Measurements from ENCODE around the gene C1GALT1C1.
"Not testable (repeated sequence)": the region's sequence is repeated elsewhere in the genome, so short reads cannot be mapped to it uniquely, and the experiment has no call there.

The C1GALT1C1 gene

DNA sequence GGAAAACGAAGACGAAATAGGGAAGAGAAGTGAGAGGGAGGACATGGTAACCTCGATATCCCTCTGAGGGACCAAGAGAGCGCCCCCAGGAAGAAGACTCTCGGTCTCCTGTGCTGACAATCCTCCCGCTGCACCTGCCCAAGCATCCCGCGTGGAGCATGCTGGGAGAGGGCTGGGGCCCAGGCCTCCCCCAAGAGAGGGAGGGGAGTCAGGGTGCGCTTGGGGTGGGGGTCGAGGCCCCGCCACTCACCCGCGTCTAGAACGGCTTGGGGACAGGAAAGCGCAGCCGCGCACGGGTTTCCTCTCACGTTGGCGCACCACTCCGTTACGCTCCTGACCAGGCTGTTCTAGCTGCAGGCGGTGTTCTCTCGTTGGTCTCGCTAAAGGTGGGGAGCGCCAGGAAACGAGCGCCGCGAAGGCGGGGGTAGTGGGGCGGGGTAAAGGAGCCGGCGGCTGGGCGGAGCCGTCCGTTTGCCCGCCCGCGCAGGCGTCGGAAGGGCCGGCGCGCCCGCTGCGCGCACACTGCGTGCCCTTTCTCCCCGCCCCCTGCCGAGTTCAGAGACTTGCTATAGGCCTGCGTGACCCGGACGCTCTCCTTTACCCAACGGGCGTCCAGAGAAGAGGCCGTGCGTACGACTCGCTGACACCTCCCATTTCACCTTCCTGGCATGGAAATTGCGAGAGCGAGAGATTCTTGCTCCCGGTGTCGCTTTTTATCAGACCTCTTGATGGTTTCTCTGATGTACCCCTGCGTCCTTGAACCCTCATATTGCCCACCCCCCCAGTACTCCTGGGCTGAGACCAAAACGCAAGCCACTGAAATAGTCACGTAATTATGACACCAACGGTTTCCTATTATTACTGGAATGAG, at the start of gene C1GALT1C1:
C1GALT1C1 (minus strand) TSS at position 388 of the 871 bp plus-strand sequence. CDS start 2,888 bp downstream, outside the sequence.
- no peak for TF ChIP-seq FOXA1 (IDR thresholded peaks at IDR 0.05)
- peak; percentile 53 for TF ChIP-seq L3MBTL2 (conservative IDR thresholded peaks at IDR 0.05)
- TF ChIP-seq ARNT (IDR thresholded peaks at IDR 0.05), result no peak
- TF ChIP-seq CTBP1 (IDR thresholded peaks at IDR 0.05; ENCODE audit: borderline replicate concordance), result peak; percentile 49; the same call in 1 of the 2 replicates
- no peak for TF ChIP-seq ELF4 (IDR thresholded peaks at IDR 0.05)
- TF ChIP-seq, protein P1, sequence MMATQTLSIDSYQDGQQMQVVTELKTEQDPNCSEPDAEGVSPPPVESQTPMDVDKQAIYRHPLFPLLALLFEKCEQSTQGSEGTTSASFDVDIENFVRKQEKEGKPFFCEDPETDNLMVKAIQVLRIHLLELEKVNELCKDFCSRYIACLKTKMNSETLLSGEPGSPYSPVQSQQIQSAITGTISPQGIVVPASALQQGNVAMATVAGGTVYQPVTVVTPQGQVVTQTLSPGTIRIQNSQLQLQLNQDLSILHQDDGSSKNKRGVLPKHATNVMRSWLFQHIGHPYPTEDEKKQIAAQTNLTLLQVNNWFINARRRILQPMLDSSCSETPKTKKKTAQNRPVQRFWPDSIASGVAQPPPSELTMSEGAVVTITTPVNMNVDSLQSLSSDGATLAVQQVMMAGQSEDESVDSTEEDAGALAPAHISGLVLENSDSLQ (IDR thresholded peaks at IDR 0.05), result peak; percentile 75
- TF ChIP-seq BHLHE40 (IDR thresholded peaks at IDR 0.05; ENCODE audit: borderline replicate concordance), result no peak
- no peak for TF ChIP-seq SP1 (IDR thresholded peaks at IDR 0.05)
- TF ChIP-seq SUZ12 (IDR thresholded peaks at IDR 0.05), result no peak
- no peak for TF ChIP-seq FOXM1 (IDR thresholded peaks at IDR 0.05; ENCODE audit: borderline replicate concordance)
- no peak for TF ChIP-seq TARDBP (IDR thresholded peaks at IDR 0.05)
- TF ChIP-seq LEF1 (IDR thresholded peaks at IDR 0.05; ENCODE audit: borderline replicate concordance), result no peak
- TF ChIP-seq HDGF (IDR thresholded peaks at IDR 0.05; ENCODE audit: borderline replicate concordance), result no peak
- TF ChIP-seq FOXK2 (IDR thresholded peaks at IDR 0.05), result no peak
- TF ChIP-seq NFRKB (IDR thresholded peaks at IDR 0.05), result no peak
- TF ChIP-seq ZNF384 (IDR thresholded peaks at IDR 0.05), result no peak
- ChIA-PET POLR2A (interaction anchor here (1.0 kb wide), 2 partner anchors 11 to 69 kb away, joined by 3 to 8 read pairs; partner anchors contain the start of gene CUL4B), CTCF (no interaction called here)
- DNase-seq (ENCODE audit: extremely low spot score), result peak; percentile 94

DNA sequence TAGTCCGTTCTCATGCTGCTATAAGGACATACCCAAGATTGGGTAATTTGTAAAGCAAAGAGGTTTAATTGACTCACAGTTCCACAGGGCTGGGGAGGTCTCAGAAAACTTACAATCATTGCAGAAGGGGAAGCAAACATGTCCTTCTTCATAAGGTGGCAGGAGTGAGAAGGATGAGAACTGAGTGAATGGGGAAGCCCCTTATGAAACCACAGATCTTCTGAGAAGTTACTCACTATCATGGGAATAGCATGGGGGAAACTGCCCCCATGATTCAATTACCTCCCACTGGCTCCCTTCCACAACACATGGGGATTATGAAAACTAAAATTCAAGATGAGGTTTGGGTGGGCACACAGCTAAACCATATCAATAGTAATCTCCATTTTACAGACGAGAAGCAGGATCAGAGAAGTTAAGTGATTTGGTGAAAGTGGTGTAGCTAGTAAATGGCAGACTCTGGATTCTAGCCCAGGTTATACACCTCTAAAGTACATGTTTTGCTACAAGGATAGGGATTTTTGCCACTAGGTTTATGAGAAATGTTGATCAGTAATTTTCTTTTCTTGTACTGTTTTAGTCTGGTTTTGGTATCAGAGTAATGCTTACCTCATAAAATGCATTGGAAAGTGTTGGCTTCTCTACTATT, 47.3 kb upstream of the C1GALT1C1 start:
- ChIA-PET POLR2A (no interaction called here), CTCF (no interaction called here)
- no peak for TF ChIP-seq FOXA1 (IDR thresholded peaks at IDR 0.05)
- DNase-seq (ENCODE audit: extremely low spot score), result no peak

DNA sequence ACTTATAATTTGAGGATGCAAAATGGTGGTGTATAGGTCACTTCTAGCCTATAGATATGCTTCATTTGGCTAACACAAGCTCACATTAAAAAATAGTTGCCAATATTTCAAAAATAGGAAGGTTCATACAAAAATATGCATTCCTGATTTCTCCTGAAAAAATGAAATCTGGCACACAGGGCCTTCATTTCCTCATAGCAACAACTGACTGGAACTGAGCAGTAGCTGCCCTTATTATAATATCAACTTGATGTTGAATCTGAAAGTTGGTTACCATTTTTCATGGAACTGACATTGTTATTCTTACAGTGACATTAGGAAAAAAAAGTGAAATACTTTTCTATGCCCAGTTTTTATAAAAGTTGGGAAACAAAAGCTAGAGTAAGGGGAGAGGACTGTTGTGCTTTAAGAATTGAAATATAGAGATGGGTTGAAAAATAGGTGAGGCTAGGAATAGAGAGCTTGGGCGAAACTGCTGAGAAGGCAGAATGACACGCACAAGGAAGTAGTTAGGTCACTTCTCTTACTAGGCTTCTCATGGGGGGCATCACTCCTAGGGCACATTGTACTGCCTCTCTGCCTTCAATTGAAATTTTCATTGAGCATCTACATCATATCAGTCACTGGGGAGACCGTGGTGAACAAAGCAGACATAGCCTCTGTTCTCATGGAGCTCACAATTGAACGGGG, 43.1 kb upstream of the C1GALT1C1 start:
- ChIA-PET POLR2A (no interaction called here), CTCF (no interaction called here)
- DNase-seq (ENCODE audit: extremely low spot score), result no peak
- TF ChIP-seq FOXM1 (IDR thresholded peaks at IDR 0.05; ENCODE audit: borderline replicate concordance) (no peak), LEF1 (IDR thresholded peaks at IDR 0.05; ENCODE audit: borderline replicate concordance) (no peak), ELF4 (IDR thresholded peaks at IDR 0.05) (no peak), CTBP1 (IDR thresholded peaks at IDR 0.05; ENCODE audit: borderline replicate concordance) (no peak), HDGF (IDR thresholded peaks at IDR 0.05; ENCODE audit: borderline replicate concordance) (no peak), SUZ12 (IDR thresholded peaks at IDR 0.05) (no peak), NFRKB (IDR thresholded peaks at IDR 0.05) (no peak), ARNT (IDR thresholded peaks at IDR 0.05) (no peak), ZNF384 (IDR thresholded peaks at IDR 0.05) (no peak), FOXK2 (IDR thresholded peaks at IDR 0.05) (no peak), SP1 (IDR thresholded peaks at IDR 0.05) (no peak)
- TF ChIP-seq, protein P1 (IDR thresholded peaks at IDR 0.05), result no peak

DNA sequence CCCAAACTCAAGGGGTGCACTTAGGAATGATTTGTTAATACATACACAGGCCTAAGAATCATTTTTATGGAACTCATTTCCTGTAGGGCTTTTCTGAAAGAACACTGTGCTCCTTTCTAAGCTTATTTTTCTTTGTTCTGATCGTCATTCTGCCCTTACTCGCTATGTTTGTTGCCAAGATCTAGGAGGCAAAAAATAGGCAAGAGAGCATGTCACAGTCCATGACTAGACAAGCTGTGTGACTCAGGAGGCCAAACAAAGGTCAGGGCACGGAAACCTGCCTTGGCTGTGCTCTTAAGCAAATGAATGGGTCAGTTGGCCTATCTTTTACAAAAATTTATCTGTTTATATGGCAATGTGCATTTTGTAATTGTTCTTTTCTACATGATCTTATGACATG, 42.5 kb upstream of the C1GALT1C1 start:
- POLR2A ChIA-PET, result no interaction called here
- DNase-seq (ENCODE audit: extremely low spot score), result no peak
- no peak for TF ChIP-seq ARNT (IDR thresholded peaks at IDR 0.05)
- no peak for TF ChIP-seq L3MBTL2 (conservative IDR thresholded peaks at IDR 0.05)
- no peak for TF ChIP-seq SP1 (IDR thresholded peaks at IDR 0.05)
- no peak for TF ChIP-seq LEF1 (IDR thresholded peaks at IDR 0.05; ENCODE audit: borderline replicate concordance)
- TF ChIP-seq BHLHE40 (IDR thresholded peaks at IDR 0.05; ENCODE audit: borderline replicate concordance), result no peak
- TF ChIP-seq ELF4 (IDR thresholded peaks at IDR 0.05), result no peak
- no peak for TF ChIP-seq ZNF384 (IDR thresholded peaks at IDR 0.05)
- TF ChIP-seq HDGF (IDR thresholded peaks at IDR 0.05; ENCODE audit: borderline replicate concordance), result no peak
- TF ChIP-seq CTBP1 (IDR thresholded peaks at IDR 0.05; ENCODE audit: borderline replicate concordance), result no peak
- no peak for TF ChIP-seq FOXM1 (IDR thresholded peaks at IDR 0.05; ENCODE audit: borderline replicate concordance)
- no peak for TF ChIP-seq FOXK2 (IDR thresholded peaks at IDR 0.05)
- TF ChIP-seq FOXA1 (IDR thresholded peaks at IDR 0.05), result no peak
- CTCF ChIA-PET, result no interaction called here

DNA sequence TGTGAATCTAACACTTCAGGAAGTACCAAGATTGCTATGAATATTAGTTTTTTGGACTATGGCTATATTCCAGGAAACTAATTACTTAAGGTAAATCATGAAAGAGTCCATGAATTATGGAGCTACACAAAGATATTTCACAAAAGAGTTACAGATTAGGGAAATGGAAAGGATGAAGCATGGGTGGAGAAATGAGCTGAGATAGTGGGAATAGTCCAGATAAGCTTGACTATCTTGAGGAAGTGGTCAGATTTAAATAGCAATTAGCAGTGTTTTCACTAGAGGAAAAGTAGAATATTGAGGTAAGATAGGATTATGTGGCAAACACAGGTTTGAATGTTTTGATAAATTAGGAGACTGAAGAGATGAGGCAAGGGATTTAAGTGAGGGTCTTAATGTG, 42.1 kb upstream of the C1GALT1C1 start:
- ChIA-PET POLR2A (no interaction called here), CTCF (no interaction called here)
- DNase-seq (ENCODE audit: extremely low spot score), result no peak
- no peak for TF ChIP-seq SUZ12 (IDR thresholded peaks at IDR 0.05)
- no peak for TF ChIP-seq CTBP1 (IDR thresholded peaks at IDR 0.05; ENCODE audit: borderline replicate concordance)
- TF ChIP-seq NFRKB (IDR thresholded peaks at IDR 0.05), result no peak
- TF ChIP-seq, protein P1 (IDR thresholded peaks at IDR 0.05), result no peak

DNA sequence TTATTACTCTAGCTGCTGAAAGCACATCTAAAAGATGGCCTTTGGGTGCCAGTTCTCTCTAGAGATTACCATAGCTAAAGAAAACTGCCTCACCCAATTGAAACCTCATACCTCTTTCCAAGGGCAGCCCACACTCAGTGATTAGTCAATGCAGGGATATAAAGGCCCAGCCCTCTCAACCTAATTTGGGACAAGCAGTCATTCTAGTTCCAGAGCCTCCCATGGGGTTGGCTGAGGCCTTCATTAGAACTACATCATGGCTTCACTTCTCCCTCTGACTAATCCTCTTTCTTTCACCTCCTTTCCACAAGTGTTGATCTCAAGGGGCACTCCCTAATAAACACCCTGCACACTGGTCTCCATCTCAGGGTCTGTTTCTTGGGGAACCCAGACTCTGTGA, 38.5 kb upstream of the C1GALT1C1 start:
- no peak for DNase-seq (ENCODE audit: extremely low spot score)
- CTCF ChIA-PET, result no interaction called here

DNA sequence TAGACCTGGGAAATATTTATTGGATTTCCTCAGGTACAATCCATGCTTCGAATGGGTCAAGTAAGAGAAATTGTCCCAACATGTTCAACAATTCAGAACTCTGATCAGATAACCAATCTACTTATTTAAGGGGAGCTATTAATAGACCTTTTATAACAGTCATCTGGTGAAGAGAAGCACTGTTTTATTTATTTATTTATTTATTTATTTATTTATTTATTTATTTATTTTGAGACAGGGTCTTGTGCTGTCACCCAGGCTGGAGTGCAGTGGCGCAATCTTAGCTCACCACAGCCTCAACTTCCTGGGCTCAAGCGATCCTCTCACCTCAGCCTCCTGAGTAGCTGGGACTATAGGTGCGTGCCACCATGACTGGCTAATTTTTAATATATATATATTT, 34.7 kb upstream of the C1GALT1C1 start:
- DNase-seq (ENCODE audit: extremely low spot score); CTCF ChIA-PET; POLR2A ChIA-PET: not testable (repeated sequence)

More for the DNA sequence above, 38.5 kb upstream of the C1GALT1C1 start:
- no peak for TF ChIP-seq NFRKB (IDR thresholded peaks at IDR 0.05)
- TF ChIP-seq, protein P1 (IDR thresholded peaks at IDR 0.05), result no peak
- TF ChIP-seq SUZ12 (IDR thresholded peaks at IDR 0.05), result no peak
- no peak for TF ChIP-seq FOXM1 (IDR thresholded peaks at IDR 0.05; ENCODE audit: borderline replicate concordance)
- no peak for TF ChIP-seq CTBP1 (IDR thresholded peaks at IDR 0.05; ENCODE audit: borderline replicate concordance)
- no peak for TF ChIP-seq SP1 (IDR thresholded peaks at IDR 0.05)
- TF ChIP-seq L3MBTL2 (conservative IDR thresholded peaks at IDR 0.05), result no peak
- no peak for TF ChIP-seq ZNF384 (IDR thresholded peaks at IDR 0.05)
- TF ChIP-seq HDGF (IDR thresholded peaks at IDR 0.05; ENCODE audit: borderline replicate concordance), result no peak
- no peak for TF ChIP-seq FOXK2 (IDR thresholded peaks at IDR 0.05)
- TF ChIP-seq TARDBP (IDR thresholded peaks at IDR 0.05), result no peak
- TF ChIP-seq ELF4 (IDR thresholded peaks at IDR 0.05), result no peak
- POLR2A ChIA-PET, result no interaction called here

Measured in HEK293T (cell line).